Glutamatergic neuron (in vitro differentiated cells): ENCODE data around the gene ABHD10. TPM values are rescaled to one million over a fixed set of nuclear protein-coding genes. Genes with fewer than 3 reads are reported as not detected.
A peak's percentile ranks its signal among the peaks of the same experiment; 100 is the strongest.

ENCODE experiments used
- DNase-seq: peaks from one replicate; pipeline ENCODE4 v3.0.0; 2022
- H3K27ac Mint-ChIP-seq: one replicate; pipeline ENCODE4 v1.8.0; 2020; ENCODE audit warnings: mild to moderate bottlenecking, mixed read lengths, inconsistent platforms; ENCODE audit not compliant: unreplicated experiment
- H3K27me3 Mint-ChIP-seq: one replicate; pipeline ENCODE4 v1.8.0; 2020; ENCODE audit warnings: mild to moderate bottlenecking, moderate library complexity, mixed read lengths, inconsistent platforms; ENCODE audit not compliant: unreplicated experiment
- H3K36me3 Mint-ChIP-seq: one replicate; pipeline ENCODE4 v1.8.0; 2020; ENCODE audit warnings: mild to moderate bottlenecking, mixed read lengths, inconsistent platforms; ENCODE audit not compliant: unreplicated experiment
- H3K4me1 Mint-ChIP-seq: one replicate; pipeline ENCODE4 v1.8.0; 2020; ENCODE audit warnings: mild to moderate bottlenecking, low read depth, mixed read lengths, inconsistent platforms; ENCODE audit not compliant: unreplicated experiment
- H3K4me3 Mint-ChIP-seq: one replicate; pipeline ENCODE4 v1.8.0; 2020; ENCODE audit warnings: mild to moderate bottlenecking, mixed read lengths, inconsistent platforms; ENCODE audit not compliant: unreplicated experiment
- H3K9me3 Mint-ChIP-seq: one replicate; pipeline ENCODE4 v1.8.0; 2020; ENCODE audit warnings: mild to moderate bottlenecking, moderate library complexity, mixed read lengths, inconsistent platforms; ENCODE audit not compliant: unreplicated experiment
- CTCF ChIP-seq: fragments of 200-600 bp; sonication (generic); IDR thresholded peaks from one replicate; pipeline ENCODE4 v1.5.0; 2021; ENCODE audit not compliant: partially characterized antibody, unreplicated experiment
- total RNA-seq: library from RNA; stranded (reverse); fragmentation: NEBNext Ultra II Directional; extraction: Animal tissue kit (Norgen Biotek cat#: 25700); gene quantifications from one replicate; pipeline ENCODE4 v1.2.1, GENCODE V29; 2021; ENCODE audit not compliant: unreplicated experiment

Gene ABHD10
- total RNA-seq, 1 donor from 2014 or later, result 35.9 TPM

GRCh38 chr3:111952866-111953450, 25.9 kb upstream of the ABHD10 start:
- H3K27ac Mint-ChIP-seq, result peak overlapping the region; percentile 14
- H3K27me3 Mint-ChIP-seq, result no peaks in the 10 kb centered on the region
- no peaks in the 10 kb centered on the region for H3K36me3 Mint-ChIP-seq
- peaks cover 3% of the 10 kb centered on the region for H3K9me3 Mint-ChIP-seq
- no peak for TF ChIP-seq CTCF
- peaks cover 28% of the 10 kb centered on the region for H3K4me1 Mint-ChIP-seq
- H3K4me3 Mint-ChIP-seq, result no peak overlapping the region
- DNase-seq, result no peak

GRCh38 chr3:111954228-111954990, 24.4 kb upstream of the ABHD10 start:
- no peak for TF ChIP-seq CTCF
- Mint-ChIP-seq H3K4me3 (no peak overlapping the region), H3K27me3 (no peaks in the 10 kb centered on the region), H3K36me3 (no peaks in the 10 kb centered on the region), H3K9me3 (peaks cover 3% of the 10 kb centered on the region), H3K4me1 (peaks cover 30% of the 10 kb centered on the region), H3K27ac (peak overlapping the region; percentile 67)
- no peak for DNase-seq

GRCh38 chr3:111955876-111956275, 22.9 kb upstream of the ABHD10 start:
- no peak overlapping the region for H3K4me3 Mint-ChIP-seq
- H3K4me1 Mint-ChIP-seq, result peaks cover 28% of the 10 kb centered on the region
- H3K36me3 Mint-ChIP-seq, result no peaks in the 10 kb centered on the region
- H3K9me3 Mint-ChIP-seq, result peaks cover 3% of the 10 kb centered on the region
- no peak for TF ChIP-seq CTCF
- H3K27ac Mint-ChIP-seq, result no peak overlapping the region
- no peak for DNase-seq
- no peaks in the 10 kb centered on the region for H3K27me3 Mint-ChIP-seq

DNA sequence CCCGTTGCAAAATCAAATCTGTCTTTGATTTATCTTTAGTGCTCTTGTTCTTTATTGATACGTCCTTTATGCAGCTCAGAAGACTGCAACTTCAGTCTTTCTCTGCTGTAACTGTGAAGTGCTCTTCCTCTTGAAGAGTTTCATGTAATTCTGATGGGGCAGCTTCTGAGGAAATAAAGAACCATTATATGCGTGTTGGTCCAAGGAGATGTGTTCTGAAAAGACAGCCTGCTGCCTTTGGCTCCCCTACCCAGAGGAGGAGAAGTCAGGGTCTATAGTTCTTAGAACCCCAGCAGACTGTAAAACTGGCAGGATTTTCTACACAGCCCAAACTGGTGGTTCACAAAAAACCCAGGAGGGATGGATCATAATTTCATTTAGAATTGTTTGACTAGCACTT, 22.4 kb upstream of the ABHD10 start:
- Mint-ChIP-seq H3K9me3 (peaks cover 3% of the 10 kb centered on the region), H3K4me1 (peaks cover 28% of the 10 kb centered on the region), H3K27ac (peak overlapping the region; percentile 20), H3K27me3 (no peaks in the 10 kb centered on the region), H3K4me3 (no peak overlapping the region), H3K36me3 (no peaks in the 10 kb centered on the region)
- DNase-seq, result no peak
- TF ChIP-seq CTCF, result no peak
